ENCODE results near the gene SLC41A1. TPM values are rescaled to one million over a fixed set of nuclear protein-coding genes. Genes with fewer than 3 reads are reported as not detected.

SLC41A1 gene
- total RNA-seq, 2 donors from 2014 or later = 4.8 to 8.1 TPM

DNA sequence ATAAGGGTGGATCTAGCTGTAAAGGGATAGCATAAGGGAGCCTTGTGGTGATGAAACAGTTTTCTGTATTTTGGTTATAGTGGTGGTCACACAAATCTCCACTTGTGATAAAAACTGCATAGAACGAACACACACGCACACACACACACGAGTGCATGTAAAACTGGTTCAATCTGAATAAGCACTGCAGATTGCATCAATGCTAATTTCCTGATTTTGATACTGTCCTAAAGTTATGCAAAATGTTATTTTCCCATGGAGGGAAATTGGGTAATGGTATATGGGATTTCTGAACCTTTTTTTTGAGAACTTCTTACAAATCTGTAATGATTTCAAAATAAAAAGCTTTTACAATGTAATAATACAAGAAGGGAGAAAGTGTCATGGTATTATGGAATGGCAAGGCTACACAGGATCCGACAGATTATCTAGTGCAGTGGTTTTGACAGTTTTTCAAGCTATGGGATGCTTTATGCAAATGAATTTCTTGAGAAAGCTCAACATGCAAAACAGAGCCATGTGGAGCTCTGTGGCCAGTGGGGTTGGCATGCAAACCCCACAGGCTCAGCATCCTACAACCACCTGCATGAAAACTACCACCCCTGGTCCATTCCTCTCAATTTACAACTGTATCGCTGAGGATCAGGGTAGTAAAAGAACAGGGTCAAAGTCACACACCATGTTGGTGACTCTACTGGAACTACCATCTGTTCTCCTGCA lies 18.8 kb downstream of the SLC41A1 start:
- Histone ChIP-seq H3K9ac (ENCODE audit: low read depth in 2 of 2, low read length in 2 of 2) (no peak overlapping the region), H3K4me3 (no peak overlapping the region), H3K4me1 (no peaks in the 10 kb centered on the region), H3K27me3 (no peaks in the 10 kb centered on the region), H3K9me3 (no peaks in the 10 kb centered on the region), H3K27ac (no peak overlapping the region), H3K36me3 (no peaks in the 10 kb centered on the region)
- TF ChIP-seq, protein P1, sequence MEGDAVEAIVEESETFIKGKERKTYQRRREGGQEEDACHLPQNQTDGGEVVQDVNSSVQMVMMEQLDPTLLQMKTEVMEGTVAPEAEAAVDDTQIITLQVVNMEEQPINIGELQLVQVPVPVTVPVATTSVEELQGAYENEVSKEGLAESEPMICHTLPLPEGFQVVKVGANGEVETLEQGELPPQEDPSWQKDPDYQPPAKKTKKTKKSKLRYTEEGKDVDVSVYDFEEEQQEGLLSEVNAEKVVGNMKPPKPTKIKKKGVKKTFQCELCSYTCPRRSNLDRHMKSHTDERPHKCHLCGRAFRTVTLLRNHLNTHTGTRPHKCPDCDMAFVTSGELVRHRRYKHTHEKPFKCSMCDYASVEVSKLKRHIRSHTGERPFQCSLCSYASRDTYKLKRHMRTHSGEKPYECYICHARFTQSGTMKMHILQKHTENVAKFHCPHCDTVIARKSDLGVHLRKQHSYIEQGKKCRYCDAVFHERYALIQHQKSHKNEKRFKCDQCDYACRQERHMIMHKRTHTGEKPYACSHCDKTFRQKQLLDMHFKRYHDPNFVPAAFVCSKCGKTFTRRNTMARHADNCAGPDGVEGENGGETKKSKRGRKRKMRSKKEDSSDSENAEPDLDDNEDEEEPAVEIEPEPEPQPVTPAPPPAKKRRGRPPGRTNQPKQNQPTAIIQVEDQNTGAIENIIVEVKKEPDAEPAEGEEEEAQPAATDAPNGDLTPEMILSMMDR (IDR thresholded peaks at IDR 0.05) = no peak
- DNase-seq = no peak
- intact Hi-C loops (cut with DNase I) = loop anchor here (5.0 kb wide), 1 partner anchor 113 kb away; no protein-coding TSS in a partner anchor

DNA sequence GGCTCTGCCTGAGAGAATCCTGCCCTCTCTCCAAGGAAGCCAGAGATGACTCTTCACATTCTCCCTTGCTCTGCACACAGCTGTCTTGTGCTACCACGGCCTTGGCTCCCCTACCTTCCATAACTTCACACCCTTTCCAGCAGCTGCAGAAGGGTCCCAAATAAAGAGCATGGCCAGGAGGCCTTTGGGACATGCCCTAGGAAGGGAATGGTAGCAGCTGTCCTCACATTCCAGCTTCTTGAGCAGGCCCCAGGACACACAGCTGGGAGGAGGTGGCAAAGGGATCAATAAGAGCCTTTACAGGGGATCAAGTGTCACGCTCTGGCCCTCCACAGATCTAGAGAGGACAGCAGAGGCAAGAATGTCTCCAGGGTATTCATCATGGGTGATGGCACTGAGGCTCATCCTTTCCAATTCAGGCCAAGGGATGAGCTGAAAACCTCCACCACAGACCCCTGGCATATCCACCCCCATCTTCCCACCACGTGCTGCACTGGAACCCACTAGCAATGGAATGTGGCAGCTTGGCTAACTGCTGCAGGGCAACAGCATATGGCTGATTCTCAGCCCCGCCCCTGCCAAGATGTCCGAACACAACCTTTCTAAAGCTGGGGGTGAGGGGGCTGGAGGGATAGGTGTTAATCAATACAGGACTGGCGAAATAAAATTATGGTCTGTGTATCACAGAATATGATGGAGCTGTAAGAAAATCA lies 19.9 kb downstream of the SLC41A1 start:
- no peaks in the 10 kb centered on the region for H3K9me3 ChIP-seq
- H3K27me3 ChIP-seq = no peaks in the 10 kb centered on the region
- TF ChIP-seq, protein P1 (IDR thresholded peaks at IDR 0.05) = no peak
- no peaks in the 10 kb centered on the region for H3K36me3 ChIP-seq
- no peak overlapping the region for H3K27ac ChIP-seq
- no peak overlapping the region for H3K9ac ChIP-seq (ENCODE audit: low read depth in 2 of 2, low read length in 2 of 2)
- no peaks in the 10 kb centered on the region for H3K4me1 ChIP-seq
- no peak overlapping the region for H3K4me3 ChIP-seq
- no peak for DNase-seq
- intact Hi-C loops (cut with DNase I) = loop anchor here (5.0 kb wide), 1 partner anchor 114 kb away; no protein-coding TSS in a partner anchor

DNA sequence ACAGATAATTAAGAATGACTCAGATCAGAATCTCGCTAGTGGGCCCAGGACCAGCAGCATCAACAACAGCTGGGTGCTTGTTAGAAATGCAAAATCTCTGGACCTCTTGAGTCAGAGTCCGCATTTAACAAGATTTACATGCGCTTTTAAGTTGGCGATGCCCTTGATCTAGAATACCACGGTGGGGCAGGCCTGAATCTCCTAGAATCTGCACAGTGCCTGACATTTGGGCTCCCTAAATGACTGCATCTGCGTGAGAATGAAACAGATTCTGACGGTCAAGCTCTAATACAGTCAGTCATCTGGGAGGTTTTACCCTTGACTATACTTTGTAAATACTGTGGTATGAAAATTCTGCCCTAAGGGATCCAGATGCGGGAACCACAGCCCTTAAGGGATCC lies 20.5 kb downstream of the SLC41A1 start:
- TF ChIP-seq, protein P1 (IDR thresholded peaks at IDR 0.05) = no peak
- no peak for DNase-seq
- intact Hi-C loops (cut with DNase I) = loop anchor here (5.0 kb wide), 1 partner anchor 115 kb away; no protein-coding TSS in a partner anchor
- Histone ChIP-seq H3K9ac (ENCODE audit: low read depth in 2 of 2, low read length in 2 of 2) (no peak overlapping the region), H3K27ac (no peak overlapping the region), H3K9me3 (no peaks in the 10 kb centered on the region), H3K36me3 (no peaks in the 10 kb centered on the region), H3K27me3 (no peaks in the 10 kb centered on the region), H3K4me3 (no peak overlapping the region), H3K4me1 (no peaks in the 10 kb centered on the region)

DNA sequence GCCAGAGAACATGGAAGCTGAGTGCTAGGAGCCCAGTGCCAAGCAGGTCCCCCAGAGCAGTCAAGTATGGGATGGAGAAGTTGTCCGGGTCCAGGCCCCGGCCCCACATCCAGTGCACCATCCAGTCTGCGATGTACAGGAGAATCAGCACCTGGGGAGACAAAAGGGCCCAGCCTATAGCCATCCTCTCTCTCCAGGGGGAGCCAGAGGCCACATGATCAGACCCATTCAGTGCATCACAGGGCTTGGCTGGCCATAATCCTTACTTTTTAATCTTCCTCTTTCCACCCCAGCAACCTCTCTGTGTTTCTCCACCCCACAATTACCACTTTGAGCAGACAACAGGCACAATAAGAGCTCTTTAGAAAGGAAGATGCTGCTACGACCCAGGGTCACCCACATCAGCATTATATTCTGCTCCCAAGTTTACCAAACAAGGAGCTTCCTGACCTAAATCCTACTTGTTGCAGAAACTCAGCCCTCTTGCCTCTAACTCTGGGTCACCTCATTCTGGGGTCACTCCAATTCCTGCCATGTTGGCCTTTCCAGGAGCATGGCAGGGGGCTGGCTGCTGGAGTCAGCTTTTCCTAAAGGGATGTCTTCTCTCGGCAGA lies 21.3 kb downstream of the SLC41A1 start:
- intact Hi-C loops (cut with DNase I) = loop anchor here (2.0 to 5.0 kb wide), 2 partner anchors 116 to 185 kb away; no protein-coding TSS in a partner anchor

More for the DNA sequence above, 21.3 kb downstream of the SLC41A1 start:
- DNase-seq = peak; percentile 71
- no peak overlapping the region for H3K27ac ChIP-seq
- H3K36me3 ChIP-seq = no peaks in the 10 kb centered on the region
- H3K9ac ChIP-seq (ENCODE audit: low read depth in 2 of 2, low read length in 2 of 2) = no peak overlapping the region
- H3K4me1 ChIP-seq = no peaks in the 10 kb centered on the region
- TF ChIP-seq, protein P1 (IDR thresholded peaks at IDR 0.05) = peak; percentile 60
- no peak overlapping the region for H3K4me3 ChIP-seq
- no peaks in the 10 kb centered on the region for H3K27me3 ChIP-seq
- H3K9me3 ChIP-seq = no peaks in the 10 kb centered on the region

Data from colonic mucosa (tissue), 4 donors.